ENCODE results near the gene HOXA6.

Gene HOXA6

DNA sequence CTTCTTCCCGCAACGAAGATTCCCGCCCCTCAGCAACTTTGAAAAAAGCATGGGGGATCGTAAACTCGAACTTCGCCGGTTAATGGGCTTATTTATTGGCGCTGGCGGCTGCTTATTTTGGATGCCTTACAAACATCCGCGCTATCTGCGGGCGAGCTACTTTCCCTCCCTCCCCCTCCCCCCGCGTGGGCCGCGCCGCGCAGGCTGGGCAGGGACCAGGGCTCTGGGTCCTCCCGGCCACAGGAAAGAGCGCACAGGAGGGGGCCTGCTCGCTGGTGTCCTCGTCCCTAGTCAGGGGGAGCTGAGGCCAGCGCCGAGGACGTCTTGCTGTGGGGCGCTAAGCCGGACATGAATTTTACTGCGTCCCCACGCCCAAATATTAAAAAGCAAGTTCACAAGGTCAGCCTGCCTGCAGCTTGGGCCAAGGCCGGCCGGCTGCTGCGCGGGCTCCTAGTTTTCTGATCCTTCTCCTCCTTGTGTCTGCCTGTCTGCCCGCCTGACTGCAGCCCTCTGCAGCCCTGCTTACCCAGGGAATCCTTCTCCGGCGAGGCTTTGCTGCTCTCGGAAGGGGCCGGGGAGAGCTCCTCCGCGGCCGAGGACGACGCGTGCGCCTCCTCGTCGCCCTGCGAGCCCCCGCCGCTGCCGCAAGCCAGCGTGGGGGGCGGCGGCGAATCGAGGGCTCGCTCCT, 25.4 kb upstream of the HOXA6 start:
- peak; percentile 87 for DNase-seq

DNA sequence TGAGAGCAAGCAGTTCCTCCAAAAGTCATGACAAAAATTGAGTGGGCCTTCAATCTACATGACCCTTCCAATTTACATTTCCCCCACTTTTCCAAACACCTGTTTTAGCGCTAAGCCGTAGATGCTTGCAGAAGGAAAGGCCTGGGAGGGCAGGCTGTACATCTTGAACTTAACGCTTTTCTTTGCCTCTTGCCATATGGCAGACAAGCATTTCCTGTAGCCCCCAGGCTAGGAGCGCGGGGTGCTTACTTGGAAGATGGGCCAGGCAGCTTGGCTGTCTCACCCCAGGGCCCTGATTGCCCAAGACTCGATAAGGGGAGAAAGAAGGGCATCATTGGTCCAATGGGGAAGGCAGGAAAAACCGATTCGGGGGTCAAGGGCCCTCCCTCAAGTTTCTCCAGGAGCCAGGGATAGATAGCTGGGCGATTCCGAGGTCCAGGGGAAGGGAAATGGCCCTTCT, 24.8 kb upstream of the HOXA6 start:
- peak; percentile 69 for DNase-seq

DNA sequence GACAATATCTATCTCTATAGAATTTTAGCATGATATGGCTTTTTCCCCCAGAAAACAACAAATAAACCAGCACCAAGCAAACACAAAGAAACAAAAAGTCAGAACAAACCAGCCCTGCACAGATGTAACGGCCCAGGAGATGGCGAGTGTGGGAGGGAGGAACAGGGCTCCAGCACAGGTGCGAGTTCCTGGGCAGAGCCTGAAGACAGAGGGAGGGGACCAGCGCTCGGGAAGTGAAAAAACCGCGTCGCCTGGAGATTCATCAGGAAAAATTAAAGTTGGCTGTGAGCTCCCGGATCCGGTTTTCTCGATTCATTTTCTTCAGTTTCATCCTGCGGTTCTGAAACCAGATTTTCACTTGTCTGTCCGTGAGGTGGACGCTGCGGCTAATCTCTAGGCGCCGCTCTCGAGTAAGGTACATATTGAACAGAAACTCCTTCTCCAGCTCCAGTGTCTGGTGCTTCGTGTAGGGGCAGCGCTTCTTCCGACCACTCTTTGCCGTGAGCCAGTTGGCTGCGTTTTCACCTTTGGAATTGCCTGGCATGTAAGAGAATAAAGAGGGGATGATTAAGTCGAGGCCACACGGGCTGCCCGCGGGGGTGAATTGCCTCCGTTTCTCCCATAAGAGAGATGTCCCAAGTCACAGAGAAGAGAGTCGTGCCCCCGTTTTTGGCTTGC, 24.2 kb upstream of the HOXA6 start:
- DNase-seq: peak; percentile 79

DNA sequence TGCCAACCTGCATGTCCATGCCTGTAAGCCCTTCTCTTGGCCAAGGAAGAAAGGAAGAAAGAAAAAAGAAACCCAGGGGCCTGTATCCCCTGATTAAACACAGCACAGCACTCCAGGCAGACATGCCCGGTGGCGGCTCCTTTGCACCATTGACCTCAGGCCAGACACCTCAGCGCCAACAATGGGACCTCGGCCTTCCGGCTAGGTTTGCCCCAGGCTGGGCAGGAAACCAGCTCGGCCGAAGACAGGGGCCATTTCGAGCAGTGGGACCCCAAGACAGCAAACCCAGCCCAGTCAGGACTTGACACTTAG, 23.7 kb upstream of the HOXA6 start:
- DNase-seq: peak; percentile 77

DNA sequence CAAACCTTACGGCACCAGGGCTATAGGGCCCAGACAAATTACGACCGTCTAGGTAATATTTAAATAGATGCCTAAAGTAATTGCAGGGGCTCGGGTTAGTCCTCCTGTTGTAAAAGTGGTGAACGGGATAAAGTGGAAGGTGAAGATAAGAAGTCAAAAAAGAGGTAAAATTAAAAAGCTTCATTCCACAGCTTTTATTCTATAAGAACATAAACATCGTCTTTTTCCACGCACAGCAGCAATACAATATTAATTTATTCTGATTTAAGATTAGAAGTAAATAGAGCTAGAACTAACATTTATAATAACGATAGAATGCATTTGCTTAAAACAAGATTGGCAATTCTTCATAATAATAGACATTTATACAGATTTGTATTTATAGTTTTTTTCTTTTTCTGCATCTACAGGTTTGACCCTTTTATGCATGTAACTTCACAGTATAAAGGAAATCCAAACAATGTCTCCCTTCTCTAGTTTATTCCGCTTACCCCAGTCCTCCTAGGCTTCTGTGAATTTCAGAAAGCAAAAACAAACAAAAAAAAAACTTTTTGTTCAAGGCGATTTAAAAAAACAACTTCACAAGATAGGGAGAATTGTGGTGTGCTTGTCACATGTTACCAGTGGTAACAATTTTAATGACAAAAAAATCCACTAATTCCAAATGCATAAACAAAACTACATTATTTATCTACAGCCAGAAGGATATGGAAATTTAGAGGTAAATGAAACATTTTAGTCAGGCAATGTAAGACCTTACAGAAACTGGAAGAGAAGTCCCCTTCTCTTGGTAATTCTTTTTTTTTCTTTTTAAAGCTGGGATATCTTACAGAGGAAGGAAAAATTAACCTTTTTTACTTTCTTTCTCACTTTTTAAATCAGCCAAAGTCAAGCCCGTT, 23.1 kb upstream of the HOXA6 start:
- no peak for DNase-seq

DNA sequence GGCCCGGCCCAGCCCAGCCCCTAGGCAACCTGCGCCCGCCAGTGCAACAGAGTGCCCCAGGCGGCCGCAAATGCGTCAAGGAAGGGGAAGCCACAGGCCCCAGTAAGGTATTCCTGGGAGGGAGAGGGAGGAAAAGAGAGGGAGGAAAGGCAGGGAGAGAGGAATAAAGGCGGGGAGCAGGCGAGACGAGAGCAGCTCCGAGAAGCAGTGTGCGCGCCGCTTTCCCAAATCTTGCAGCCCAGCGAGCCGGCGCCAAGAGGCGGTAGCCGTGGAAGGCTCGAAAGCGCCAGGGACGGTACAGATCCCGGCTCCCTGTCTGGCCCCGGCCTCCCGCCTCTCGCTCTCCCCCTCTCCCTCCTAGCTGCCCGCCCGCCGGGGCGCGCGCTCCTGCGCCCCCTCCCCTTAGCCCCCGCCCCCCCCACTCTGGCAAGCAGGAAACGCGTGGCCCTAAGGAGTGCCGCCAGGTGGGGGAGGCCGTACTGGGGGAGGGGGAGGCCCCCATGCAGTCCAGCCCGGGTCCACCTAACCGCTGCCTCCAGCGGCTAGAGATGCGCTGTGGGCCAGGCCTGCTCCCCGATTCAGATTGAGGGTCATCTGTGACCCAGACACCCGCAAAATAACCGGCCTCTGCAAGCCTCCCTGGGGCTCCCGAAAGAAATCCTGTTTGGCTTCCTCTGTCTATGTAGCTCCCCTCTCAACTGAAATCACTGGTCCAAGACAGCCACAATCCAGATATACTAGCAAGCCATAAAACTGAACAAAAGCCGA, 22.3 kb upstream of the HOXA6 start:
- peak; percentile 84 for DNase-seq

DNA sequence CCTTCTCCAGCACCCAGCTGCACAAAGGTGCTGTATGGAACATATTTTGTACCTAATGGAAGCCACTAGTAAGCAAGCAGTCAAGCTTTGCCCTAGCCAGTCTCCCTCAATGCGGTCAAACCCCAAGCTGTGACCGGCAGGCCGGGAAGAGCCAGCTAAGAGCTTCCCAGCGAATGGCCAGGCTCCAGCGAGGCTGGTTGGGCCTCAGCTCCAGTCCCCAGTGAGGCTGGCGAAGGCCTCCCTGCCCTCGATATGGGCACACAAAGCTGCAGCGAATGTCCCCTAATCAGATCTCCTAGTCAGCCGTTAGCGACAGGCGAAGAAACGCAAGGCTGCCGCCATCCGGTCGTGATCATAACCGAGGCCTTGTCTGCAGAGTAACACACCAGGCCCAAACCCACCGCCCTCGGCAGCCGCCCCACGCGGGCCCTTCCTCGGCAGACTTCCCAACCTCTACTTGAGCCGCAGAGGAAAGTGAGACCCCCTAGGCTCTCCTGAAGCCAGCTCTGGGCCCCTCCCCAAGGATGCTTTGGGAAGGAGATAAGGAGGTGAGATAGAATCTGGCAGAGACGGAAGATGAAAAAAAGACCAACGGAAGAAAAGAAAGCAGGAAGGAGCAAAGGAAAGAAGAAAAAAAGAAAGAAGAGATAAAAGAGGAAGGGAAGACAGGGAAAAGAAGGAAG, 20.8 kb upstream of the HOXA6 start:
- peak; percentile 87 for DNase-seq

DNA sequence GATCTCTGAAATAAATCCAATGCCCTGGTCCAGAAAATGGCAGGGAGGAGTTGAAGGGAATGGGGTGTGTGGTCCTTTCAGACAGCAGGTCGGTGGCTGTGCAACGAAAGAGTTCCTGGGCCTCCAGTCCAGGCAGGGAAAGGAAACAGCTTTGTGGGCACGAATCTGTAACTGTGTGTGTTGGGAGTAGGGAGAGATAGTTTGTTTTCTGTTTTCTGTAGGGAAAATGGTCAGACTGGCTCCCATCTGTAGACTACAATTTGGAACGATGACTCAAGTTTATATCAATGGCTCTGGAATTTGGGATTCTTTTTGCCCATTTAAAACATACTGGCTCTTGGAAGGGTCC, 20.3 kb upstream of the HOXA6 start:
- DNase-seq: no peak

DNA sequence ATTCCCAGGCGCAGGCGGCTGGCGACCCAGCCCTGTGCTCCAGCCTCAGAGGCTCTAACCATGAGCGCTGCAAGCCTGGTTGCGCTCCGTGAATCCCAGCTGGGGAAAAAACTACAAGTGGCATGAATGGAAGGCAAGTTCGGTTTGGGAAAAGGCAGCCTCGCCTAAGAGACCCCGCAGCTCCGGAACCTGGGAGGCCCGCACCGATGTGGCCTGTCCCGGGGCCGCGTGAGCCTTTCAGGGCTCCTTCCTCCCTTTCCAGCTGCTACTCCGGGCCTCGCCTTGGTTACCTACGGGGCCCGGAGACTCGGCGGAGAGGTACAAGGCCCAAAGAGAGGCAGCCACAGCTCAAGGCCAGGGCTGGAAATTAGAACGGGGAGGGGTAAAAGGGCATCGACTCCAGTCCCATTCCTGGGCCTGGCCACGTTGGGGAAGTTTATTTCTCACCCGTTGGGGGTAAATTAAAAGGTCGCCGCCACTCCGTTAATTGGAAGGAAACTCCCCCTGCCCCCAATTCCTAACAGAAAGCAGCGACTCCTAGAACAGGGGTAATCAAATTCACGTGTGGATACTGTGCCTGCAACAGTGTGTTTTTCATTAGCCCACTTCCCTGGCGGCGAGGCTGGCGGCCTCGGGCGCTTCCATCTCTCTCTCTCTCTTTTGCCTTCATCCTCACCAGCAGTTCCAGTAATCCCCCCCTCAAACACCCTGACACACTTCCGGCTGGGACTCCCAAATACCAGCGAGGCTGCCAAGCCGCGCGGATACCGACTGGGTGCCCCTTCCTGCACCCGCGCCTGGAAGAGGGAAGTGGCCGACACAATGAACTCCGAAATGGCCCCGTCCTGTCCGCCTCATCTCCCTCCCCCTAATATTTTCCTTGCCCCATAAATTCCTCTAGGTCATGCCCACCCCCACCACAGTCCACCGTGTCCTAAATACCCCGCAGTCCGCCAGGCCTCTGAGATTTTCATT, 19.2 kb upstream of the HOXA6 start:
- peak; percentile 79 for DNase-seq

DNA sequence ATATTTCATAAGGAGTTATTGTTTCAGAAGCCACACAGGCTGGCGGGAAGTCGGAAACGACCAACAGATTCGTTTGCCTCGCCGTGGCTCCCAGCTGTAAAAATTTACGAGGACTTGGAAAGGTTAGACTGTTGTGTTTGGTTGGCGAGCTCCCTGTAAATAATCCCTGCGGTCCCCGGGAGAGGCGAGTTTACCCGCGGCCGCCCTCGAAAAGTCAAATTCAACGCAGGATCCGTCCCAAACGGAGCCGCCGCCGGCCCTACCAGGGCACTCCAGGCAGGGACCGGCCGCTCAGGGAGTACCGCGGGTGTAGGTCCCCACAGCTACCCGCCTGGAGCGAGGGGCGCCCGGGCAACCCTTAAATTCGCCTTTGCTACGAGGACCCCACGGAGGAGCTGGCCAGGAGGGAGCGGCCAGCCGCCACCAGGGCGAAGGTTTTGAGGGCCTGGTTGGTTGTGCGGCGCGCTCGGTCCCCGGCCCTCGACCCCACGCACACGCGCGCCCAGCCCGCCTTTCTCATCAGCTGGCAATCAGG, 18.5 kb upstream of the HOXA6 start:
- DNase-seq: peak; percentile 71

DNA sequence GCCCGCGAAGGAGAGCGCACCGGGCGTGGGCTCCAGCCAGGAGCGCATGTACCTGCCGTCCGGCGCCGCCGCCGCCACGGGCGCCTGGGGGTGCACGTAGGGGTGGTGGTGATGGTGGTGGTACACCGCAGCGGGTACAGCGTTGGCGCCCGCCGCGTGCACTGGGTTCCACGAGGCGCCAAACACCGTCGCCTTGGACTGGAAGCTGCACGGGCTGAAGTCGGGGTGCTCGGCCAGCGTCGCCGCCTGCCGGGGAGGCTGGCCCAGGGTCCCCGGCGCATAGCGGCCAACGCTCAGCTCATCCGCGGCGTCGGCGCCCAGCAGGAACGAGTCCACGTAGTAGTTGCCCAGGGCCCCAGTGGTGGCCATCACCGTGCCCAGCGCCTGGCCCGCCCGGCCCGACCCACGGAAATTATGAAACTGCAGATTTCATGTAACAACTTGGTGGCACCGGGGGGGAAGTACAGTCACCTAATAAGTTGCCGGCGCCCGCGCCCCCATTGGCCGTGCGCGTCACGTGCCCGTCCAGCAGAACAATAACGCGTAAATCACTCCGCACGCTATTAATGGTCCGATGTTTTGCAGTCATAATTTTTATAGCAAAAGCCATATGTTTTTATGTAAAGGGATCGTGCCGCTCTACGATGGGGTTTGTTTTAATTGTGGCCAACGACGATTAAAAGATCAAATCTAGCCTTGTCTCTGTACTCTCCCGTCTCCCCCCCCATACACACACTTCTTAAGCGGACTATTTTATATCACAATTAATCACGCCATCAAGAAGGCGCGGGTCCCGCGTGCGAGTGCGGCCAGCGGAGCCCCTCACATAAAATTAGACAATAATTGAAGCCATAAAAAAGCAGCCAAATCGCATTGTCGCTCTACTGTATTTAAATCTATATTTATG, 17.8 kb upstream of the HOXA6 start, which contains the start of gene HOXA9:
Gene HOXA9, minus strand, starts transcription at position 449 of the 907 bp plus-strand sequence. Its CDS starts 80 bp downstream, at position 369.
- DNase-seq: peak; percentile 90

DNA sequence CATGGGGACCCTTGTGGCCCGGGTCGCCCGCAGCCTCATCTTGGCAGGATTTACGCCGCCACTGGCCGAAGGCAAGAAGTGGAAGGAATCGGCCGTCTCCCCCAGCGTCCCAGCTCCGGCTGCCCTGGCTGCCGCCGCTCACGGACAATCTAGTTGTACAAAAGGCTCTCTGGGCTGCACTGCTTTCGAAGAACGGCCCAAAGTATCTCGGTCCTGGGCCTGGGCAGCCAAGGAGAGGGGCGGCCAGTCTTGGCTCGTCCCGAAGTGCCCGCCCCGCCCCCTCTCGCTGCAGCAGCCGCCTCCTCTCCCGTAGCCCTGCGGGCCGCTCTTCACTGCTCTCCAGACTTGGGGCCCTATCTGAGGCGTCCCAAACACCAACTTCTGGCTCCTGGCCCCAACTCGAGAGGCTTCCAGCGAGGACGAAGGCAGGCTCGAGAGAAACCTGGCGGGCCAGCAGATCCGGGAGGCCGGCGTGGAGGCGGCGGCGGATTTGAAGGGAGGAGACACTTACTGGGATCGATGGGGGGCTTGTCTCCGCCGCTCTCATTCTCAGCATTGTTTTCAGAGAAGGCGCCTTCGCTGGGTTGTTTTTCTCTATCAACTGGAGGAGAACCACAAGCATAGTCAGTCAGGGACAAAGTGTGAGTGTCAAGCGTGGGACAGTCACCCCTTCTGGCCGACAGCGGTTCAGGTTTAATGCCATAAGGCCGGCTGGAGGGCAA, 17.0 kb upstream of the HOXA6 start:
- peak; percentile 78 for DNase-seq

DNA sequence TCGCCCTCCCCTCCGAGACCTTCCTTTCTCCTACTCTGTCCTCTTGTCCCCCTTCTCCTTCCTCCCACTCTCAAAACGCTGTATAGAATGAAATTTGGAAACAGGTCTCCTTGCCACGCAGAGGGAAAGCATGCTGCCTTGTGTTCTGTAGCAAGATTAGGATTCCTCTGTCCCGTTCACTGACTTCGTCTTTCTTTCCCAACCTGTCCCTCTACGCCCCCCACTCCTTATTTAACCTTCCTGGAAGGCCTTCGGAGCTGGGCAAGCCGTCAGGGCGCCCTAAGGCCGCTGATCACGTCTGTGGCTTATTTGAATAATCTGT, 16.4 kb upstream of the HOXA6 start:
- no peak for DNase-seq

DNA sequence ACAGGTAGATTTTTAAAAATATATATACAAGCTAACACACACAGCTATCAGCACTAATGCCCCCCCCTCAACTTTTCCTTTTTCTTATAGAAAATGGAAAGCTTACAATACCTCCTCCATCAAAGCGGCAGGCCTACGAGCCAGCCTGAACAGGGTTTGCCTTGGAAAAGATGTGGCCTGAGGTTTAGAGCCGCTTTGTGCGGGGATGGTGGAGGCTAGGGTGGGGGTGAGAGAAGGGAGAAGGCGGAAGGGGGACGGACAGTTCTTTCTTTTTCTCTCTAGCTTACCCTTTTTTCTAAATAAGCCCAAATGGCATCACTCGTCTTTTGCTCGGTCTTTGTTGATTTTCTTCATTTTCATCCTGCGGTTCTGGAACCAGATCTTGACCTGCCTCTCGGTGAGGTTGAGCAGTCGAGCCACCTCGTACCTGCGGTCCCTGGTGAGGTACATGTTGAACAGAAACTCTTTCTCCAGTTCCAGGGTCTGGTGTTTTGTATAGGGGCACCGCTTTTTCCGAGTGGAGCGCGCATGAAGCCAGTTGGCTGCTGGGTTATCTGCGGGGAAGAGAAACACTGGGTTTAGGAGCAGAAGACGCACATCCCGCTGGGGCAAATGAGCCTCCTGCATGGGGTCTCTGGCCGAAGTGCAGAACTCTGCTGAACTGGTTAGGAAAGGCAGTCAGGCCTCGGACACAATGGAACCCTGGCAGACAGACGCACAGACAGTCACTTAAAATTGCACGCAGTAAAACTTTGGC, 15.9 kb upstream of the HOXA6 start:
- DNase-seq: no peak

DNA sequence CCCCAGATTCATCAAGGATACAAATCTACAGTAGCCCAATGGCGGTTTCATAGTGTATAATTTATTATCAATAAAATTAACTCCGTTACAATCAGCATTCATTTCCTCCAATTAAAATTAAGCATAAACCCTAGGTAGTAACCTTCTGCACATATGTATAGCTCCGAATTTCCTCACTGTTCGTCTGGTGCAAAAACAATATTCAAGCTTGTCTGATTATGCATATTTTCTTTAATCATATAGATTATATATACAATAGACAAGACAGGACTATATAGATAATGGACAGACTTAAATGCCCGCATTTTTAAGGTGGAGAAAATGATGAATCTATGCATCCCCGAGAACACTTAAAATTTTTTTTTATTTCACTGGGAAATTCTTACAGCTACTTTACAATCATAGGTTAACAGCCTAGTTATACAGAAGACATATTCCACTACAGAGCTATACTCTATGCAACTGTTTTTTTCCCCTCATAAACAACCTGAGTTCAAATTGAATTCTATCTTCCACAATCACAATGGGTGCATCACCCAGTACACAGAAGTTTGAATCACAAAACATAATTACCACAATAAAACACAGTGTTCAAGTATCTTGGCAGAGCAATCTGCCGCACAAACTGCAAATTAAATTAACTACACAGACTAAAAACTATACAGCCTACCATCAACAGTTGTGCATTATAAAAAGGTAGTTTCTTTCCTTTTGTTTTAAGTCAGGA, 15.2 kb upstream of the HOXA6 start:
- no peak for DNase-seq

DNA sequence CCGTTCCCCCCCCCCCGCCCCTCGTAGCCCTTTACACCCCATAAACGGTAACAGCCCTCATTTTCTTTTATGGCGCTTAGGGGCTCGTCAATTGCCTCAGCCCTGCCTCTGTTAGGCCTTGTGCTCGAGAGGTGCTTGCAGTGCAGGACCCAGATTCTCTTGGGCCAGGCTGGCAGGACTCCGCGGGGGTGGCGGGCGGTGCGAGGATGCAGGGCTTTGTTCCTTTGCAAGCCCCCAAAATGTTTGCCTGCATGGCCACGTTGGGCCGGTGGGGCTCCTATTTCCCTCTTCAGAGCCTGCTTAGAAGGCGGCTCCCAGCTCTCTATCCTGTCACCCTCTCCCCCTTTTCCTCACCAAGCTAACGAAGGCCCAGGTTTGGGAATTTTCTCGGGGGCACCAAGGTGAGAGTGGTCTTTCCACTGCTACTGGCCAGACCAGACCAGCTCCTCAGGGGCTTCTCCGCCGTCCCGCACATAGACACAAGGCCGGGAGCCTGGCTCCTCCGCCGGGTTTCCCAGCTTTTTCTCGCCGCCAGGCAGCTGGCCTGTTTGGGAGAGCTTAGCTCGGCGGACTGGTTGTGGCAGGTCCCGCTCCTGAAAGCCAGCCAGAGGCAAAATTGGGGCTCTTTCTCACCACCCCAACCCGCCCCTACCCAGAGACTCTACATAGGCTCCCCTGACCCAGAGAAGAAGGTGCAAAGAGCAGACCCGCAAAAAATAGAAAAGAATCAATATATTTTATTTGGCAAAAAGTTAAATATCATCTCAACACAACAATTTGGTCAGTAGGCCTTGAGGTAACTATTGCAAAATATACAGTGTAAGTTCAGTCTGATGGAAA, 14.4 kb upstream of the HOXA6 start:
- DNase-seq: peak; percentile 76
